Naive B cell (primary cell): ENCODE data around the gene KIRREL3. TPM values are rescaled to one million over a fixed set of nuclear protein-coding genes. Genes with fewer than 3 reads are reported as not detected.

ENCODE experiments used
- ATAC-seq, 2 donors: fragments of 150-1000 bp; cut with Tn5 transposase; 2 replicates each; pipeline ENCODE4 v1.10.0; 2021; ENCODE audit warnings: low read depth in 2 of 2, mild to moderate bottlenecking in 2 of 2, moderate library complexity in 2 of 2
- DNase-seq: peaks from one replicate; pipeline ENCODE4 v3.0.0; 2022
- H3K27ac Mint-ChIP-seq, 6 donors: one replicate each; pipeline ENCODE4 v1.8.0; 2020 to 2022; ENCODE audit warnings: mild to moderate bottlenecking in 6 of 6, mixed read lengths in 6 of 6, moderate library complexity in 5 of 6, inconsistent platforms in 2 of 6
- H3K27me3 Mint-ChIP-seq, 3 donors: one replicate each; pipeline ENCODE4 v1.8.0; 2021 to 2022; ENCODE audit warnings: mixed read lengths in 3 of 3, mild to moderate bottlenecking in 1 of 3
- H3K36me3 Mint-ChIP-seq, 2 donors: one replicate each; pipeline ENCODE4 v1.8.0; 2020 to 2022; ENCODE audit warnings: mixed read lengths in 2 of 2, inconsistent platforms in 1 of 2, mild to moderate bottlenecking in 1 of 2
- H3K4me1 Mint-ChIP-seq, 3 donors: one replicate each; pipeline ENCODE4 v1.8.0; 2020 to 2022; ENCODE audit warnings: mixed read lengths in 3 of 3, inconsistent platforms in 1 of 3, mild to moderate bottlenecking in 1 of 3, moderate library complexity in 1 of 3
- H3K4me3 Mint-ChIP-seq, 8 donors: one replicate each; pipeline ENCODE4 v1.8.0; 2020 to 2022; ENCODE audit warnings: mild to moderate bottlenecking in 8 of 8, mixed read lengths in 8 of 8, moderate library complexity in 8 of 8, inconsistent platforms in 2 of 8
- H3K9me3 Mint-ChIP-seq, 7 donors: one replicate each; pipeline ENCODE4 v1.8.0; 2020 to 2022; ENCODE audit warnings: mixed read lengths in 7 of 7, mild to moderate bottlenecking in 5 of 7, inconsistent platforms in 2 of 7, moderate library complexity in 1 of 7
- polyA plus RNA-seq, 6 donors: library from polyadenylated mRNA; unstranded; fragments of 300-500 nt; fragmentation: Illumina TruSeq; gene quantifications; one replicate each; pipeline ENCODE4 v1.2.3, GENCODE V29; 2021; ENCODE audit warnings: low read depth in 6 of 6

KIRREL3 gene
- polyA plus RNA-seq, 6 donors from 2014 or later: not detected

DNA sequence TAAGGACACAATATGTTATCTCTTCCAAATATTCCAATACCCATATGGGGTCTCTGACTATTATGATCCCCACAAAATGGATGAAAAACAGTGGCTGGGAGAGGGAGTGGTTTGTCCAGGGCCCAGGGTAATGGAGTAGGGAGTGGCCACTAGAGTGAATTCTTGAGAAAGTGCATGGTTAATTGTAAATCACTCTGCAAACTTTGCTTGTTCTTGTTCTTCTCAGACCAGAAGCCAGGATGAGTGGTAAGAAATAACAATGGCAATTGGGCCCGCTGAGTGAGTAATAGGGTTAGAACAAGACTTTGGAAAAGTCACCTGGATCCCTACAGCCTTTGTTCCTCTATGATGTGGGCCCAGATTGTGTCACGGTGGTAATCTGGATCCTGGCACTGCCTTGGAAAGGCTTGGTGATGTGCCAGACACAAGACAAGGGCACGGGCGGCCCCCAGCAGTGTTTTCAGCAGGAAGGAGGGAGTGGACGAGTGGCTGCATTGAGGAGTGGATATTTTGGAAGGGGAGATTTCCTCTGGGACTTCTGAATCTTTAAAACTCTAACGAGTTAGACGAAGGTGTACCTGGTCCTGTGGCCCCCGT, 18.2 kb upstream of the KIRREL3 start:
- Mint-ChIP-seq H3K9me3 (no peaks in the 10 kb centered on the region), H3K4me1 (no peaks in the 10 kb centered on the region), H3K36me3 (no peaks in the 10 kb centered on the region), H3K27ac (no peak overlapping the region), H3K4me3 (no peak overlapping the region), H3K27me3 (peaks cover 8 to 15% (median 8%) of the 10 kb centered on the region in 3 donors)
- DNase-seq (no peak), ATAC-seq (no peak)

DNA sequence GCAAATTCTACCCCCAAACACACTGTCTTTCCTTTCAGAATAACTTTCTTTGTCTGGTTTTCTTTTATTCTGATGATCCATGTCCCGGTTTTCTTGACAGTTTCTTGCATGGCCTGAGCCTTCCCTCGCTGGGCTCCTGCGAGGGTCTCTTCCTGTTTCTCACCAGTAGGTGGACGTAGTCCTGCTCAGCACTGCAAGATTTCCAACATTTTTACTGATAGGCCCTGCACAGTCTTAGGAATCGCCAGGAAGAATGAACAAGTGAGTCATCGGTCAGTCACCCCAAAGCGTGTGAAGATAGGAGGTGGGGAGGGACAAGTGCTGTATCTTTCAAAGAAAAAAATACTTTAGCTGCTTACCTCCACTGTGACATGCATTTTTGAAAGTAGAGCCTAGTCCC, 16.9 kb upstream of the KIRREL3 start:
- no peaks in the 10 kb centered on the region for H3K4me1 Mint-ChIP-seq
- ATAC-seq (no peak), DNase-seq (no peak)
- peak overlapping the region in 1 of 6 donors; percentile 39 for H3K27ac Mint-ChIP-seq
- no peaks in the 10 kb centered on the region for H3K36me3 Mint-ChIP-seq
- peaks cover 13 to 21% (median 14%) of the 10 kb centered on the region in 3 donors for H3K27me3 Mint-ChIP-seq
- peaks cover 0 to 4% (median 0%) of the 10 kb centered on the region in 7 donors for H3K9me3 Mint-ChIP-seq
- H3K4me3 Mint-ChIP-seq: no peak overlapping the region

DNA sequence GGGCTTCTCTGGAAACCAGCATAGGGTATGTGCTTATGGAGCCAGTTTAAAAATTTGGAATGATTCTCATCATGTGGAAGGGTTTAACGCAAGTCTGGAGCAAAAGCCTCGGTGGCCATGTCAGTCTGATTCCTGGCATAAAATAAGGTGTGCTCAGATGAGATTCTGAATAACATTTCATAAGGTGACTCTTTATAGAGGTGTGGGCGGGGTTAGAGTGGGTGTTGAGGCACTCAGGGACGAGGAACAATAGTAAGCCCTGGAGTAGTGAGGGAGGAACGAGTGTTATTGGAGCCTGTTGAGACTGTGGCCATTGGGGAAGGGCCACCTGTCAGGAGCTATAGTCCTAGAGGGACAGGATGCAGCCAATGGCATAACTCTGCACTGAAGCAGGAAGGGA, 13.0 kb upstream of the KIRREL3 start:
- no peak for ATAC-seq
- Mint-ChIP-seq H3K4me1 (no peaks in the 10 kb centered on the region), H3K27me3 (peaks cover 7 to 14% (median 14%) of the 10 kb centered on the region in 3 donors), H3K36me3 (no peaks in the 10 kb centered on the region), H3K27ac (no peak overlapping the region), H3K4me3 (no peak overlapping the region), H3K9me3 (peaks cover 0 to 4% (median 0%) of the 10 kb centered on the region in 7 donors)
- DNase-seq: no peak

DNA sequence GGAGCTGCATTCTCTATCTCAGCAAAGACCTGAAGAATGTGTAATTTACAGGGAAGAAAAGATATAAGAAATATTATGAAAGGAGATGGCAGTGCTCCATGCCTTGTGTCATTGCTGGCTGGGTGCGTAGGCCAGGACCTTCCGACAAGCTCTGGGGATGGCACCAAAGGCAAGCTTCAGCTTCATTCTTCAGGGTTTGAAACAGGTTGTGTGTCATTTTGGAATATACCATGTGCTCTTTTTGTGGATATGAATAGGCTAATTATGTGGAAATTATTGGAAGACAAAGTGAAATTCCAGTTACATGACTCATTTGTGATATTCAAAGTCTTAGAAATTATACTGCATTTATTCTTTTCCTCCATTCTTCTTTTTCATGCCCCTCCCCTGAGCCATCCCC, 5.7 kb upstream of the KIRREL3 start:
- ATAC-seq: no peak
- Mint-ChIP-seq H3K9me3 (peaks cover 0 to 2% (median 0%) of the 10 kb centered on the region in 7 donors), H3K36me3 (no peaks in the 10 kb centered on the region), H3K4me3 (no peak overlapping the region), H3K27ac (no peak overlapping the region), H3K27me3 (peaks cover 34 to 44% (median 41%) of the 10 kb centered on the region in 3 donors), H3K4me1 (peaks cover 0 to 3% (median 0%) of the 10 kb centered on the region in 3 donors)
- DNase-seq: no peak

DNA sequence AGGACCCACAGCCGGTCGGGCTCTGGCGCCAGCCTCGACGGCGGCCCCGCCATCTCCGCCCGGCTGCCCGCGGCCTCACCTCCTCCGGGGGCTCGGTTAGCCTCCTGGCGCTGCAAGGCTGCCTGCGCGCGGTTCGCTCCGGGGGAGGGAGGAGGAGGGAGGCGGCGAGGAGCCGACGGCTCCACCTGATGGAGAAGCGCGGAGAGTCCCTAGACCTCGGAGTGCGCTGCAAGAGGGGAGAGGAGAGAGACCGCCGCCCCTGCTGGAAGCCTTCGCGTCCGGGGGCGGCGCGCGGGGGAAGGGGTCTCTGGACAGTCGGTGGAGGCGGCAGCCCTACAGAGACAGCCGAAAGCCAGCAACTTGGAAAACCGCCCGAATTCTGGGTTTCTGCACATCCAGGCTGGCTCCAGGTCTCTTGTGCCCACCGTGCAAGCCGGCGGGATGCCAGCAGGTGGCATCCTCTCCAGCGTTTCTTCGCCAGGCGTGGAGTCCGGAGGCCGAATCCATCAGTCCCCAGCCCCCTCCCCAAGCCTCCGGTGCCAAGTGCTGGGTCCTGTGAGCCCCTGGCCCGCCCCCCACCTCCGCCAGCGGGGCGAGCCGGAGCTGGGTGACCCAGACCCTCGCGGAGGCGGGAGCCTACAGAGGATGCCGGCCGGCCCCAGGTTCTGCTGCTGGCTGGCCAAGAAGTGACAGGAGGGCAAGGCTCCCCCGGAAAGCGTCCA, 2.9 kb upstream of the KIRREL3 start:
- Mint-ChIP-seq H3K27me3 (peaks cover 33 to 42% (median 34%) of the 10 kb centered on the region in 3 donors), H3K27ac (no peak overlapping the region)
- DNase-seq: no peak

DNA sequence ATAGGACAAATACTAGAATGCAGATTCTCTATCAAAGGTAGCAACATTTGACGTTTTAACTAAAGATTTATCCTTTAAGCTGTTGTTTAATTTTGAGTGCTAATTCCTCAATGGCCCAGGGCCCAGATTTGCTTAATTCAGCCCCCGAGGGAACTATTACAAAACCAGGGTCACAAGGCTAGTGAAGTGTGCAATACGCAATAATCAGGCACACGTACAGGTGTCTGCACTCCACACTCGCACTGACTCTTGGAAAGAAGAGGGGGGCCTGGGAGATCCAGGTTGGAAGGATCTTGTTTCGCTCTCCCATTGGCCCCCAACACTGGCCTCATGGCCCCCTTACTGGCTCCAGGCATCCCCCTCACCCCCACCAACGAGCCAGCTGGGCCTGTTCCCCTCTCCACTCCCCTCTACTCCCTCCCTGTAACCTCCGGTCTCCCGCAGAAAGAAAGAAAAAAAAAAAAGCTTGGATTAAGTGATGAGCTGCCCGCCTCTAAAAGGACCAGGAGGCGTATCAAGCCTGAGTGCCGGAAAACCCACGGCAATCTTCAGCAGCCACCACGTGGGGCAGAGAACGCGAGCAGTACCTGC, 2.2 kb upstream of the KIRREL3 start:
- H3K9me3 Mint-ChIP-seq: peaks cover 0 to 2% (median 0%) of the 10 kb centered on the region in 7 donors
- no peaks in the 10 kb centered on the region for H3K36me3 Mint-ChIP-seq
- H3K27me3 Mint-ChIP-seq: peaks cover 30 to 42% (median 33%) of the 10 kb centered on the region in 3 donors
- peak overlapping the region in 1 of 8 donors; percentile 51 for H3K4me3 Mint-ChIP-seq
- H3K27ac Mint-ChIP-seq: no peak overlapping the region
- DNase-seq (no peak), ATAC-seq (no peak)
- peaks cover 0 to 3% (median 0%) of the 10 kb centered on the region in 3 donors for H3K4me1 Mint-ChIP-seq

More for the DNA sequence above, 2.9 kb upstream of the KIRREL3 start:
- ATAC-seq: no peak
- Mint-ChIP-seq H3K4me3 (no peak overlapping the region), H3K36me3 (no peaks in the 10 kb centered on the region), H3K4me1 (peaks cover 0 to 3% (median 0%) of the 10 kb centered on the region in 3 donors), H3K9me3 (peaks cover 0 to 2% (median 0%) of the 10 kb centered on the region in 7 donors)

DNA sequence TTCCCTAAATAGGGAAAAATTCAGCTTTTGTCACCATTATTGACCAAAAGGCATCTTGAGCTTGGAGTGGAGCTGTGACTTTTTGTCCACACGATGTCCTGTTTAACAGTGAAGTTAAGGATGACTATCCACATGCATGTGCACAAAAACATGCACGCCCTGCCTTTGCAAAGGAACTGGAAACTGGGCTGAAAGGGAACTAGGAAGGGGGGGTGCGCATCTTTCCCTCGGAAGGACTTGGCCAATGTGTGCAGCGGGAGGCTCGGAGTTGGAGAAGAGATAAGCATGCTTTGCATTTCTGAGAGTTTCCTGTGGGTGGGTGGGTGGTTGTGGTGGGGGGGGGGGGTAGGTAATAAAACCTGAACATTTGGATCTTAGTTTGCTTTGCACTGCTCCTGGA, 411 bp upstream of the KIRREL3 start:
- no peak for DNase-seq
- H3K27me3 Mint-ChIP-seq: peaks cover 12 to 48% (median 42%) of the 10 kb centered on the region in 3 donors
- ATAC-seq: no peak
- H3K4me3 Mint-ChIP-seq: no peak overlapping the region
- no peaks in the 10 kb centered on the region for H3K36me3 Mint-ChIP-seq
- H3K27ac Mint-ChIP-seq: no peak overlapping the region
- peaks cover 0 to 2% (median 0%) of the 10 kb centered on the region in 7 donors for H3K9me3 Mint-ChIP-seq
- H3K4me1 Mint-ChIP-seq: peaks cover 0 to 3% (median 0%) of the 10 kb centered on the region in 3 donors

DNA sequence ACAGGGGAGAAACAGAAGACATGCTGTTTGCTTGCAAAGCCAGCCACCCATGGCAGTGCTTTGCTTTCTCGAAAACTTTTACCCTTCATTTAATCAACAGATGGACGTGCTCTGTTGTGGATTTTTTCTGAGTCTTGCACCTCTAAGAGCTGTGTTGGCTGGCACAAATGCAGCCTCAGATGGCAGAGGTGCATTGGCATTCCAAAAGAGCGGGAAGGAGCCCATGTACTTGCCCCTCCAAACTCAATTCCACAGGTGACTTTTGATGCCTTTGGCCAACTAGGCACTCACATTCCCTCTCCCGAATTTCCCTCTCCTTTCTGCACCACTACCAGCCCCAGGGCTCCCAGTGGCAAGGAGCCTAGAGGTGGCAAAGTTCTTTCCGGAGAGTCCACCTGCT, 1.2 kb downstream of the KIRREL3 start:
- Mint-ChIP-seq H3K27ac (no peak overlapping the region), H3K9me3 (peaks cover 0 to 2% (median 0%) of the 10 kb centered on the region in 7 donors), H3K36me3 (no peaks in the 10 kb centered on the region), H3K4me3 (no peak overlapping the region), H3K27me3 (peaks cover 7 to 32% (median 26%) of the 10 kb centered on the region in 3 donors), H3K4me1 (peaks cover 0 to 3% (median 0%) of the 10 kb centered on the region in 3 donors)
- ATAC-seq (no peak), DNase-seq (no peak)

DNA sequence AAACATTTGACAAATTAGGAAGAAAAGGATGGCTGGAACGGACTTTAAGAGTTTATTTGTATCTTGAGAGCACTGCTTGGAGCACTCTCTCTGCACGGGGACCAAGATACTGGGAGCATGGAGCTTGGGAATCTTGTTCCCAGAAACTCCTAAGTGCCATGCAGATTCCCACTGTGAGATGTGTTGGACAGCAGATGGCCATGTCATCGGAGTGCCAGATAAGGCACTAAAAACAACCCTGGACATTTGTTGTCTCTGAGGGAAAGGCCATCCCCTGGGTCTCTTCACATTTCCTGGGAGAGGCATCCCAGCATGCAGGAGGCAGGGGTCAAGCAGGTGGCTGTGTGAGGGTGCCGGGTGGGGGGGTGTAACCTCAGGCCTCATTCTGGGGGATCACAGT, 2.9 kb downstream of the KIRREL3 start:
- H3K4me3 Mint-ChIP-seq: peak overlapping the region in 1 of 8 donors; percentile 2
- DNase-seq (no peak), ATAC-seq (no peak)
- H3K9me3 Mint-ChIP-seq: peaks cover 0 to 2% (median 0%) of the 10 kb centered on the region in 7 donors
- no peak overlapping the region for H3K27ac Mint-ChIP-seq
- H3K4me1 Mint-ChIP-seq: no peaks in the 10 kb centered on the region
- peaks cover 9 to 34% (median 26%) of the 10 kb centered on the region in 3 donors for H3K27me3 Mint-ChIP-seq
- H3K36me3 Mint-ChIP-seq: no peaks in the 10 kb centered on the region

DNA sequence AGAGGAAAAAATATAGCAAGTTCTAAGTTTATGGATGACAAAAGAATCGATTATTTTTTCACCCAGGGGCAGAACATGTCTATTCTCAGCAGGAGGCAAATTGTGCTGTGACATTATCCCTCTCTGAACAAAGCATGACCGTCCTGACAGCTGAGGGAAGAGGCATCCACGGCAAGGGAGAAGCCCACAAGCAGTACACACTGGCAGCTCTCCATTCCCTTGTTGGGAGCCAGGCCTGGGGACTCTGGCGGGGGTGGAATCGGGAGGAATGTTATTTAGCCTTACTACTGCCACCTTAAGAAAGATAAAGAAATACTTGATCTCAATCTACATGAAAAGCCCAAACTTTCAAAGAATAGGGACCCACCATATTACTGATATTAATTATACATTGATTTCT, 3.4 kb downstream of the KIRREL3 start:
- DNase-seq: no peak
- H3K27me3 Mint-ChIP-seq: peaks cover 13 to 32% (median 29%) of the 10 kb centered on the region in 3 donors
- no peaks in the 10 kb centered on the region for H3K4me1 Mint-ChIP-seq
- H3K4me3 Mint-ChIP-seq: no peak overlapping the region
- no peak for ATAC-seq
- H3K36me3 Mint-ChIP-seq: no peaks in the 10 kb centered on the region
- H3K9me3 Mint-ChIP-seq: peaks cover 0 to 2% (median 0%) of the 10 kb centered on the region in 7 donors
- no peak overlapping the region for H3K27ac Mint-ChIP-seq

DNA sequence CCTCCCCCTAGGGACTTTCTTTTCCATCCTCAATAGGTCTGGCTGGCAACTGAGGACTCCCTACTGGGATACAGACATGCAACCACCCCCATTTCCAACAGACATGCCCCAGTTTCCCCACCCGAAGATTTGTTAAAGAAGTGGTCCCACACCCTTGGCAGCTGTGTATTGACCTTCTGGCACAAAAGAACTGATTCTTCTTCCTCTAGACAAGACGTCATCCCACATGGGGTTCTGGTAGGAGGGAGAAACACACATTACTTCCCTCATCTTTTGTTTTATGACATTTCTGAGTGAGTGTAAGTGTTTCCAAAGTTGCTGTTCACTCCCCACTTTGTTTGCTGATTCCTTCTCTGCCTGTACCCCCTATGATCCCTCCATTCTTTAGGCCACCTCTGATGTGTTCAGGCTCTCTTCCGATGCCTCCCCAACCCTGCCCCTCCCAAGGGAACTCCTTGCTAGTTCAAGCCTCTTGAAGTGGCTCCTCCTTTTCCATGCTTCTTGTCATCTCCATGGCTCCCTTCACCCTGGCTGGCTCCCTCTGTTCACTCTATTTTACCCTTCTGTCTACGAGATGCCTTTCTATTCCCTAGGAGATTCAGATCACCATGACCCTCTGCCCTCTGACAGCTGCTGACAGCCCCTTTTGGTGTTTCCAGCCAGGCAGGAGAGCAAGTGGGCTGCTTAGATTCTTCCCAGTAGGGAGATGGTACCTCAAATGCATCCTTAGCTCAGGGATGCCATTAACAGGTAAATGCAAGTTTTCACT, 4.3 kb downstream of the KIRREL3 start:
- no peaks in the 10 kb centered on the region for H3K4me1 Mint-ChIP-seq
- ATAC-seq: no peak
- no peak for DNase-seq
- H3K4me3 Mint-ChIP-seq: no peak overlapping the region
- no peaks in the 10 kb centered on the region for H3K36me3 Mint-ChIP-seq
- H3K27me3 Mint-ChIP-seq: peaks cover 23 to 36% (median 30%) of the 10 kb centered on the region in 3 donors
- no peak overlapping the region for H3K27ac Mint-ChIP-seq
- H3K9me3 Mint-ChIP-seq: peaks cover 0 to 2% (median 0%) of the 10 kb centered on the region in 7 donors

DNA sequence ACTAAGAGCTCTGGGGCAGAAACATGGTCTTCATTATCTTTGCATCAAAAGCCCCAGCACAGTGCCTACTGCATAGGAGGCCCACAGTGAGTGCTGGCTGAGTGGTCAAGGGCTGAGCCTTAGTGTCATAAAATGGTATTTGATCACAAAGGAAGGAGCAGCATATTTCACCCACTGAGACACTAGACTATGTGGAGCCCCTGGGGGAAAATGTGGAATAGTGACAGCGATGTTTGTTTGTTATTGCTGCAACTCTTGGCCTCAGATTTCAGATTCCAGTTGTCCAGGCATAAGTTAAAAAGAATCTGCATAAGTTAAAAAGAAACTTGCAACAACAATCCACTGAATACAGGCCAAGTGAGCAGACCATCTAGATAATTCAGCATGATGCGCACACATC, 7.0 kb downstream of the KIRREL3 start:
- peaks cover 0 to 2% (median 0%) of the 10 kb centered on the region in 7 donors for H3K9me3 Mint-ChIP-seq
- no peak overlapping the region for H3K27ac Mint-ChIP-seq
- ATAC-seq (no peak), DNase-seq (no peak)
- peaks cover 36 to 50% (median 42%) of the 10 kb centered on the region in 3 donors for H3K27me3 Mint-ChIP-seq
- H3K4me3 Mint-ChIP-seq: no peak overlapping the region
- no peaks in the 10 kb centered on the region for H3K36me3 Mint-ChIP-seq
- peaks cover 0 to 6% (median 4%) of the 10 kb centered on the region in 3 donors for H3K4me1 Mint-ChIP-seq

DNA sequence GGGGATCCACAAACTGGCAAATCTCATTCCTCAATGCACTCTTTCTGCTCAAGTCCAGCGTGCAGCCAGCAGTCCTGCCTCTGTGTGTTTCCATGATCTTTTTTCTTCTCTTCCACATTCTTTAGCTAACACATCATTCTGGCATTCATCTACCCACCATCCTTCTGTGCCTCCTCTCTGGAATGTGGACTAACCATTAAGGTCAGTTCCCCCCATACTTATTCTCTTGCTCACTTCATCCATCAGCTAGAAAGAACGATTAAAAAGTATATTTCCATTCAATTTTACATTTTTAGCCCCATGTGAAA, 7.8 kb downstream of the KIRREL3 start:
- peaks cover 0 to 6% (median 4%) of the 10 kb centered on the region in 3 donors for H3K4me1 Mint-ChIP-seq
- no peak for ATAC-seq
- H3K9me3 Mint-ChIP-seq: peaks cover 0 to 2% (median 0%) of the 10 kb centered on the region in 7 donors
- H3K4me3 Mint-ChIP-seq: no peak overlapping the region
- H3K36me3 Mint-ChIP-seq: no peaks in the 10 kb centered on the region
- H3K27ac Mint-ChIP-seq: no peak overlapping the region
- DNase-seq: no peak
- H3K27me3 Mint-ChIP-seq: peaks cover 36 to 53% (median 42%) of the 10 kb centered on the region in 3 donors
